Measurements from ENCODE around the gene CTNNA1. TPM values are rescaled to one million over a fixed set of nuclear protein-coding genes. Genes with fewer than 3 reads are reported as not detected.

The CTNNA1 gene
- total RNA-seq, 4 donors from 2014 or later, result 256 to 405 (median 341) TPM

DNA sequence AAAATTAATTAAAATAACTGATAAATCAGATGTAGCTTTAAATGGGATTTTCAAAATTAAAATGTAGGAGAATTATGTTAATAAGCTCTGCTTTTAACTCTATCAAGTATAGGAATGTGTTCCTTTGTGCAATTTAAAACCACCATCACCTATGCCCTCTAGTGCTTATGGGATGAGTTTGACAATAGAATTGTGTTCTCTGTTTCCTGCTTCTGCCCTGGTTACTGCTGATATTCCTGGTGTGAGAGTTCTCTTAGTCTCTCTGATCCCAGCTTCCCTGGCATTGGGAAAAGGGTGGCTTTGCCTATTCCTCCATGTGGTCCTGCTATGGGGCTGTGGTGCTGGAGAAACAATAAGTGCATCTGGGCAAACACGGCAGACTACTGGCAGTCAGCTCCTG, 113.8 kb downstream of the CTNNA1 start:
- Histone ChIP-seq H3K27me3 (no peaks in the 10 kb centered on the region), H3K4me3 (replicated peaks in 1 of 3) (no peak overlapping the region), H3K4me1 (peaks cover 13 to 38% of the 10 kb centered on the region in 2 donors), H3K9me3 (no peaks in the 10 kb centered on the region), H3K27ac (no peak overlapping the region), H3K36me3 (no peaks in the 10 kb centered on the region)
- TF ChIP-seq POLR2A (IDR thresholded peaks at IDR 0.05), result no peak
- TF ChIP-seq, protein P1, sequence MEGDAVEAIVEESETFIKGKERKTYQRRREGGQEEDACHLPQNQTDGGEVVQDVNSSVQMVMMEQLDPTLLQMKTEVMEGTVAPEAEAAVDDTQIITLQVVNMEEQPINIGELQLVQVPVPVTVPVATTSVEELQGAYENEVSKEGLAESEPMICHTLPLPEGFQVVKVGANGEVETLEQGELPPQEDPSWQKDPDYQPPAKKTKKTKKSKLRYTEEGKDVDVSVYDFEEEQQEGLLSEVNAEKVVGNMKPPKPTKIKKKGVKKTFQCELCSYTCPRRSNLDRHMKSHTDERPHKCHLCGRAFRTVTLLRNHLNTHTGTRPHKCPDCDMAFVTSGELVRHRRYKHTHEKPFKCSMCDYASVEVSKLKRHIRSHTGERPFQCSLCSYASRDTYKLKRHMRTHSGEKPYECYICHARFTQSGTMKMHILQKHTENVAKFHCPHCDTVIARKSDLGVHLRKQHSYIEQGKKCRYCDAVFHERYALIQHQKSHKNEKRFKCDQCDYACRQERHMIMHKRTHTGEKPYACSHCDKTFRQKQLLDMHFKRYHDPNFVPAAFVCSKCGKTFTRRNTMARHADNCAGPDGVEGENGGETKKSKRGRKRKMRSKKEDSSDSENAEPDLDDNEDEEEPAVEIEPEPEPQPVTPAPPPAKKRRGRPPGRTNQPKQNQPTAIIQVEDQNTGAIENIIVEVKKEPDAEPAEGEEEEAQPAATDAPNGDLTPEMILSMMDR (IDR thresholded peaks at IDR 0.05), result no peak
- no peak for DNase-seq
- intact Hi-C loops (cut with DNase I), result no loop called here
- 73 to 100% methylated on average over 1 of the region's 1 CpG for WGBS, 2 donors

DNA sequence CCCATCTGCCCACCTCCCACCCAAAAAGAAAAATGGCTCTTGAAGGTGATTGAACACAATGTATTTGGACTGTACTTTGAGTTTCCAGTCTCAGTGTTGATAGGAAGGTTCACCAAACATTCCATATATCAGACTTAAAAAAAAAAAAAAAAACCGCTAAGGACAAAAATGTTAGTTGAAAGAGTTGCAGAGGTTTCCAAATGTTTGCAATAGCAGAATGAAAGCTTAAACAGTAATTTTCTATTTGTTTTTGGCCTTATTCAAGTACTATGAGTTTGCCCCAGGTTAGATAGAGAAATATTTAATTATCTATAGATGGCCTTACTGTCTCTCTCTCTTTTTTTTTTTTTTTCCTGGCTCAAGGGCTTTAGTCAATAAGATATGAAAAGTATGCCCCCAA, 115.8 kb downstream of the CTNNA1 start:
- no peak for DNase-seq
- TF ChIP-seq, protein P1 (IDR thresholded peaks at IDR 0.05), result no peak
- no peak for TF ChIP-seq POLR2A (IDR thresholded peaks at IDR 0.05)
- peaks cover 13 to 42% of the 10 kb centered on the region in 2 donors for H3K4me1 ChIP-seq

DNA sequence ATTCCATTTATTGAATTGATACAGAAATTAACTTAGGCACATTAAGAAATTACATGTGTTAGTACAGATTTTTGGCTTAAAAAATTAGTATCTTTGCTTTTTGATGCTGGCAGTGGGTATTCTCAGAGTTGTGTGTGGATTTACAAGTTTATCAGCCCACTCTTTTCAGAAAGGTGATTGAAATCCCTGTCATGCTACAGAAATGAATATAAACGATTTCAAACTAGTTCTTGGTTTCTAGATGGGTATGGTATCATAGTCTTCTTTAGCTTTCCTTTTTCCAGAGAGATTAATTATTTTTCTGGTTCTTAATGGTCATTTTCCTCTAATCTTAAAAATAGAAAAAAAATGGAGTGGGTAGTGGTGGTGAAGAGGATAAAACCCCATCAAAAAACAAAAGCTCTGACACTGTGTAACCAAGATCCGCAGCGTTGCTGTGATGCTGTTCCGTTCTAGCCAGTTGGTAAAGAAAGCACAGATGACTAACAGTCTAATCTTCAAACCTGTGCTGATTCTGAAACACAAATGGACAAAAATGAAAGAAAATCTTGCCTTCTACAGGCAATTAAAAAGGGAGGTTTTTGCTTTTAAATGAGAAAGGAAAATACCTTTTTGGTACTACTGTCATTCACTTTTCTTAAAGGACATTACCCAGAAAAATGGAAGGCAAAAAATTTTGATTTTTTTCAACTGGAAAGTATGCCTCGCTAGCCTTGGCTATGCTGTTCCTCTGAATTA, 116.7 kb downstream of the CTNNA1 start:
- Histone ChIP-seq H3K27me3 (no peaks in the 10 kb centered on the region), H3K9me3 (no peaks in the 10 kb centered on the region), H3K4me3 (replicated peaks in 1 of 3) (no peak overlapping the region), H3K4me1 (peaks cover 13 to 49% of the 10 kb centered on the region in 2 donors), H3K27ac (no peak overlapping the region), H3K36me3 (no peaks in the 10 kb centered on the region)
- intact Hi-C loops (cut with DNase I), result no loop called here
- 82 to 83% methylated on average over 5 of the region's 5 CpGs for WGBS, 2 donors
- no peak for DNase-seq
- TF ChIP-seq POLR2A (IDR thresholded peaks at IDR 0.05), result no peak
- TF ChIP-seq, protein P1 (IDR thresholded peaks at IDR 0.05), result no peak

More for the DNA sequence above, 115.8 kb downstream of the CTNNA1 start:
- H3K4me3 ChIP-seq (replicated peaks in 1 of 3), result no peak overlapping the region
- intact Hi-C loops (cut with DNase I), result no loop called here
- H3K27me3 ChIP-seq, result no peaks in the 10 kb centered on the region
- H3K27ac ChIP-seq, result no peak overlapping the region
- H3K9me3 ChIP-seq, result no peaks in the 10 kb centered on the region
- 86 to 92% methylated on average over 1 of the region's 1 CpG for WGBS, 2 donors
- no peaks in the 10 kb centered on the region for H3K36me3 ChIP-seq

DNA sequence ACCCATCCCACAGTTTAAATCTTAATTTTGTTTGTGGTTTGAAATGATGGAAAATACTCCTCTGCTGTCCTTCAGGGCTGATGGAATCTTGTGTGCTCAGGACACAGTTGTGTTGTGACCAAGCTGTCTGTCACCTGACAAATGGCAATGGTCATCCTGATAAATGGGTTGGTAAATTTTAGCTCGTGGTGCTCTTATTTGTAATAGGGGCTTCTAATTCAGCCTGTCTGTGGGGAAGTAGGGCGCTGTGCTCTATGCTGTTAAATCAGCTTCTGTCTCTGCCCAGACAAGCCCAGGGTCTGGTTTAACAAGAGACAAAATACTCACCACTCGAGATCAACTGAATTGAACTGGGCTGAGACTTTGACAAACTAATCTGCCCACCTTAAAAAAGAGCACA, 117.4 kb downstream of the CTNNA1 start:
- no peak overlapping the region for H3K4me3 ChIP-seq (replicated peaks in 1 of 3)
- H3K36me3 ChIP-seq, result no peaks in the 10 kb centered on the region
- H3K9me3 ChIP-seq, result no peaks in the 10 kb centered on the region
- H3K27me3 ChIP-seq, result no peaks in the 10 kb centered on the region
- no peak overlapping the region for H3K27ac ChIP-seq
- 69 to 72% methylated on average over 3 of the region's 3 CpGs for WGBS, 2 donors
- H3K4me1 ChIP-seq, result peaks cover 13 to 56% of the 10 kb centered on the region in 2 donors
- TF ChIP-seq POLR2A (IDR thresholded peaks at IDR 0.05), result no peak
- TF ChIP-seq, protein P1 (IDR thresholded peaks at IDR 0.05), result no peak
- DNase-seq, result no peak
- intact Hi-C loops (cut with DNase I), result no loop called here

DNA sequence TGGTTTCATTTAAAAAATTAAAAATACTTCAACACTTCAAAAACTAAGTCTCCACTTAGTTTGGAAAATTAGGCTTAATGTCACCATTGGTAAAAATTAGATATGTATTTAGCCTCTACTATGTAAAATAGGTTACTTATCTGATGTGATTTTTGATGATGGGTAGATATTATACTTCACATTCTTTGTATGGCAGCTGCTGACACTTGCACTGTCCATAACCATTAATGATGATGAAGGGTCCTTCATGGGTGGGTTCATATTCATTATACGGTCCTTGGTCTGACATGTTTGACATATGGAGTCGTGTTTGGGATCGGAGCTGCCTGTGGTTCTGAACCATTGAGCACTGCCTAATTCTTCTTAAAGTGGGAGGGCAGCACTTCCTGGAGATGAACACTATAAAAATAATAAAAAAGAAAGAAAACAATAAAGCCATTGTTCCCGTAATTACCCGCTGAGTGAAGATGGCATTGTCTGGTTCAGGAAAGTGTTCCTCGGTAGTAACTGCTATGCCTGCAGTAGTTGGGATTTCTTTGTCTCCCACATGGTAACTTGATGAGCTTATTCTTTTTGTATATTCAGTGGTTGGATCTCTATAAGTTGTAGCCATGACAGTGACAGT, 119.7 kb downstream of the CTNNA1 start:
- no peak for DNase-seq
- no peak overlapping the region for H3K27ac ChIP-seq
- no peaks in the 10 kb centered on the region for H3K9me3 ChIP-seq
- 84 to 87% methylated on average over 6 of the region's 6 CpGs for WGBS, 2 donors
- no peak for TF ChIP-seq POLR2A (IDR thresholded peaks at IDR 0.05)
- TF ChIP-seq, protein P1 (IDR thresholded peaks at IDR 0.05), result no peak
- H3K36me3 ChIP-seq, result no peaks in the 10 kb centered on the region
- intact Hi-C loops (cut with DNase I), result no loop called here
- peaks cover 9 to 57% of the 10 kb centered on the region in 2 donors for H3K4me1 ChIP-seq
- H3K27me3 ChIP-seq, result no peaks in the 10 kb centered on the region
- H3K4me3 ChIP-seq (replicated peaks in 1 of 3), result no peak overlapping the region

Measured in thyroid gland (tissue), 4 donors.